Gastrocnemius medialis (tissue), 4 donors: ENCODE measurements around the gene KLRF2. TPM values are rescaled to one million over a fixed set of nuclear protein-coding genes. Genes with fewer than 3 reads are reported as not detected.

Experiments
- ATAC-seq, 2 donors: fragments of 150-250 bp; one replicate each; pipeline ENCODE4 v1.9.1; 2016
- DNase-seq, 2 donors: peaks; one replicate each; pipeline ENCODE4 v3.0.0-alpha.2; 2019
- H3K27ac ChIP-seq, 4 donors: fragments of 200-600 bp; sonication (generic); 1 replicate in 1 of 4; 2 replicates in 3 of 4; pipeline ENCODE4 v1.5.1; 2016 to 2018; ENCODE audit warnings: mild to moderate bottlenecking in 2 of 4, moderate library complexity in 1 of 4
- H3K27me3 ChIP-seq, 3 donors: fragments of 200-600 bp; sonication (generic) in 2 of 3; 1 replicate in 1 of 3; 2 replicates in 2 of 3; pipeline versions ENCODE4 v1.5.1 to v1.6.0; 2016 to 2019; ENCODE audit warnings: mild to moderate bottlenecking in 1 of 3, moderate library complexity in 1 of 3
- H3K36me3 ChIP-seq, 2 donors: fragments of 200-600 bp; sonication (generic) in 1 of 2; one replicate each; pipeline ENCODE4 v1.5.1; 2017 to 2018
- H3K4me1 ChIP-seq, 2 donors: fragments of 200-600 bp; sonication (generic) in 1 of 2; one replicate each; pipeline ENCODE4 v1.5.1; 2016 to 2017; ENCODE audit warnings: mild to moderate bottlenecking in 2 of 2
- H3K4me3 ChIP-seq, 4 donors: fragments of 200-600 bp; sonication (generic) in 3 of 4; 1 replicate in 1 of 4; 2 replicates in 3 of 4; pipeline ENCODE4 v1.5.1; 2016 to 2019; ENCODE audit warnings: mild to moderate bottlenecking in 2 of 4
- H3K9me3 ChIP-seq, 3 donors: fragments of 200-600 bp; sonication (generic) in 2 of 3; 1 replicate in 1 of 3; 2 replicates in 2 of 3; pipeline ENCODE4 v1.5.1; 2016 to 2019
- POLR2A ChIP-seq, 2 donors: fragments of 450-650 bp; IDR thresholded peaks; one replicate each; pipeline ENCODE4 v1.6.1; 2017; ENCODE audit warnings: antibody characterized with exemption in 2 of 2, mild to moderate bottlenecking in 2 of 2, moderate library complexity in 2 of 2
- in situ Hi-C, 4 donors: fragments of 200-750 bp; cut with MboI; loops; one replicate each; pipeline versions ENCODE4 v1.15.0 to v1.8.0; 2017; ENCODE audit warnings: low sequenced_read_pairs in 4 of 4
- intact Hi-C: fragments of 100-400 bp; cut with DNase I; formaldehyde crosslinking; loops from one replicate; pipeline ENCODE4 v1.15.1; 2023; ENCODE audit warnings: low total_unique reads
- total RNA-seq, 4 donors: library from RNA; depleted of rRNA; stranded (reverse); fragments of >200 nt; gene quantifications; one replicate each; pipeline versions ENCODE4 v1.1.0 to v1.2.3, GENCODE V29; 2016
- TF ChIP-seq, protein P1 (sequence below), 5 experiments: fragments of 450-650 bp in 3 of 5; fragments of 200-600 bp in 2 of 5; sonication (generic) in 2 of 5; IDR thresholded peaks in 4 of 5; conservative IDR thresholded peaks in 1 of 5; 1 replicate in 4 of 5; 2 replicates in 1 of 5; pipeline ENCODE4 v1.5.1; 2016 to 2019; ENCODE audit warnings: antibody characterized with exemption in 5 of 5, mild to moderate bottlenecking in 3 of 5, moderate library complexity in 3 of 5

The KLRF2 gene
- total RNA-seq, 4 donors from 2014 or later = not detected

DNA sequence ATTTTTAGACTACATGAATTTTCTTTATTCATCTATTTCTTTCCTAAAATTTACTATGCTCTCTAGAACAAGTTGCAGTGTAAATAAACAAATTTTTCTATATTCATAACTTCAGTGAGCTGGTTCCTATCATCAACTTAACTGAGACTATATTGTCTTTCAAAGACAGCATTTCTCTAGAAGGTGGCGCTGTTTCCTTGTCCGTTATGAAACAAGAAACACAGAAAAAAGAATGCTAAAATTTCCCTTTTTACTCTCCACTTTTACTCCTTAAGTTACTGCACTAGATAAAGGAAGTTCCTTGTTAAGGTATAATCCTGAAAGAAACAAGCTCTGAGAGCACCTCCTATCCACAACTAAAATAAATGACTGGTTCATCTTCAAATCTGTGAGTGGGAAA lies 59.1 kb downstream of the KLRF2 start:
- in situ Hi-C loops = no loop called here
- intact Hi-C loops = no loop called here

DNA sequence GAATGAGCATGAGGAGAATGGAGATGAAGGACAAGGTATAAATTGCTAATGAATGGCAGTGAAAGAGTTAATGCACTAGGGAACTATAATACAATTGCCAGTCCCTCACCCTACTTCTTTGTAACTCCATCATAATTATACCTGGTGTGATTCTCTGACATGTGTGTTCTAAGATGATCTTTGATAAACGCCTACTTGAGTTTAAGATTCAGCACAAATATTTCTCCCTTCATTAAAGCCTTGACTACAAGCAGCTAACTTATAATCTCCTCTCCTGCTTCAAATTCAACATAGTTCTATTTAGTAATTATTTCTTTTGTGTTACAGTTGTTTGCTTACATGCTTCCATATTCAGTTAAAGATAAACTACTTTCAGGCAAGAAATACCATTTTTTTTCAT lies 60.5 kb downstream of the KLRF2 start:
- ATAC-seq (no peak), DNase-seq (no peak)
- no peak overlapping the region for H3K27ac ChIP-seq
- TF ChIP-seq POLR2A (IDR thresholded peaks at IDR 0.05) = no peak
- TF ChIP-seq, protein P1, sequence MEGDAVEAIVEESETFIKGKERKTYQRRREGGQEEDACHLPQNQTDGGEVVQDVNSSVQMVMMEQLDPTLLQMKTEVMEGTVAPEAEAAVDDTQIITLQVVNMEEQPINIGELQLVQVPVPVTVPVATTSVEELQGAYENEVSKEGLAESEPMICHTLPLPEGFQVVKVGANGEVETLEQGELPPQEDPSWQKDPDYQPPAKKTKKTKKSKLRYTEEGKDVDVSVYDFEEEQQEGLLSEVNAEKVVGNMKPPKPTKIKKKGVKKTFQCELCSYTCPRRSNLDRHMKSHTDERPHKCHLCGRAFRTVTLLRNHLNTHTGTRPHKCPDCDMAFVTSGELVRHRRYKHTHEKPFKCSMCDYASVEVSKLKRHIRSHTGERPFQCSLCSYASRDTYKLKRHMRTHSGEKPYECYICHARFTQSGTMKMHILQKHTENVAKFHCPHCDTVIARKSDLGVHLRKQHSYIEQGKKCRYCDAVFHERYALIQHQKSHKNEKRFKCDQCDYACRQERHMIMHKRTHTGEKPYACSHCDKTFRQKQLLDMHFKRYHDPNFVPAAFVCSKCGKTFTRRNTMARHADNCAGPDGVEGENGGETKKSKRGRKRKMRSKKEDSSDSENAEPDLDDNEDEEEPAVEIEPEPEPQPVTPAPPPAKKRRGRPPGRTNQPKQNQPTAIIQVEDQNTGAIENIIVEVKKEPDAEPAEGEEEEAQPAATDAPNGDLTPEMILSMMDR (IDR thresholded peaks at IDR 0.05 in 4 of 5, conservative IDR thresholded peaks at IDR 0.05 in 1 of 5) = no peak
- H3K9me3 ChIP-seq = no peaks in the 10 kb centered on the region
- peaks cover 0 to 3% (median 0%) of the 10 kb centered on the region in 3 donors for H3K27me3 ChIP-seq
- in situ Hi-C loops = no loop called here
- intact Hi-C loops = no loop called here
- H3K4me1 ChIP-seq = no peaks in the 10 kb centered on the region
- H3K36me3 ChIP-seq = no peaks in the 10 kb centered on the region
- H3K4me3 ChIP-seq = no peak overlapping the region

More for the DNA sequence above, 59.1 kb downstream of the KLRF2 start:
- no peak for TF ChIP-seq POLR2A (IDR thresholded peaks at IDR 0.05)
- TF ChIP-seq, protein P1 (IDR thresholded peaks at IDR 0.05 in 4 of 5, conservative IDR thresholded peaks at IDR 0.05 in 1 of 5) = no peak
- DNase-seq (no peak), ATAC-seq (no peak)
- Histone ChIP-seq H3K36me3 (no peaks in the 10 kb centered on the region), H3K9me3 (no peaks in the 10 kb centered on the region), H3K27ac (no peak overlapping the region), H3K27me3 (peaks cover 0 to 3% (median 0%) of the 10 kb centered on the region in 3 donors), H3K4me3 (no peak overlapping the region), H3K4me1 (no peaks in the 10 kb centered on the region)

DNA sequence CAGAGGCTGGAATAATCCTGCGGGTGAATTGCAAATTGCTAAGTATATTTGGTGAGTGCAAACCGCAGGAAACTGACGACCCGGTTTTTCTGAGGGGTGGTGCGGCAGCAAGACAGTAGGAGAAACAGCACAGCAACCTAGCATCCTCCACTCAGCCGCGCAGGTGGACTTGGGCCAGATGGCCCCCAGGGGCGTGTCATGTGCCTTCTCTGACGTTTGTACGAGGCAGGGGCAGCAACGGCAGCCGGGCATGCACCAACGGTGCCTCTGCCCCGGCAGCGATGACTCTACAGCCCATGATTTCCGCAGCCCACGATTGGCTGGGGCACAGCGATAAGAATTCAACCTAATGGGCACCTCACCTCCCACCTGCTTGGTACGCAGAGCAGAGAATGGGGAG lies 62.0 kb downstream of the KLRF2 start:
- intact Hi-C loops = no loop called here
- H3K4me1 ChIP-seq = no peaks in the 10 kb centered on the region
- no peak for ATAC-seq
- TF ChIP-seq, protein P1 (IDR thresholded peaks at IDR 0.05 in 4 of 5, conservative IDR thresholded peaks at IDR 0.05 in 1 of 5) = no peak
- no peak for TF ChIP-seq POLR2A (IDR thresholded peaks at IDR 0.05)
- H3K27me3 ChIP-seq = peaks cover 0 to 2% (median 0%) of the 10 kb centered on the region in 3 donors
- H3K36me3 ChIP-seq = no peaks in the 10 kb centered on the region
- H3K27ac ChIP-seq = no peak overlapping the region
- in situ Hi-C loops = no loop called here
- no peaks in the 10 kb centered on the region for H3K9me3 ChIP-seq
- no peak overlapping the region for H3K4me3 ChIP-seq
- no peak for DNase-seq

DNA sequence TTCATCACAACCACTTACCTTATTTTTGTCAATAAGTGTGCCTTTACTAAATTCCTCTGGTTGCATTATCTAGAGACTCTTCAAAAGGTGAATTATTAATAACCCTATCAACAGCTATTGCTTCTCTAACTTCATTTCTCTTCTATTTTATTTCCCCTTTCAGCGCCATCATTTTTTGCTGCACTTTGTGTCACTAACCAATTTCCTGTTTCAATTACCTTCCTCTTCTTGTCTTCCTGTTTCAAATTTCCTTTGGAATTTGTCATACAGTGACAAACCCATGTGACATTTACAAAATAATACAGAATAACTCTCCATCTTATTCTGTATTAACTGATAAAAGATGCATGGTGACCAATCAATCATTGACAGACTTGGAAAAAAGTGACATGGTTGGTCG lies 63.1 kb downstream of the KLRF2 start:
- intact Hi-C loops (no loop called here), in situ Hi-C loops (no loop called here)
- Histone ChIP-seq H3K27ac (no peak overlapping the region), H3K4me3 (no peak overlapping the region), H3K9me3 (no peaks in the 10 kb centered on the region), H3K27me3 (no peaks in the 10 kb centered on the region), H3K4me1 (no peaks in the 10 kb centered on the region), H3K36me3 (no peaks in the 10 kb centered on the region)
- no peak for ATAC-seq
- no peak for DNase-seq
- TF ChIP-seq, protein P1 (IDR thresholded peaks at IDR 0.05 in 4 of 5, conservative IDR thresholded peaks at IDR 0.05 in 1 of 5) = no peak
- no peak for TF ChIP-seq POLR2A (IDR thresholded peaks at IDR 0.05)

Other genes starting within 250 kb of the KLRF2 start
- gene CLEC2D, start 211.8 kb upstream of the KLRF2 start, total RNA-seq = 1 to 10 TPM in 1 of 4 donors, under 1 TPM in 3; 0.29 to 2.1 (median 0.58) TPM
- not detected for gene CLECL1, start 148.4 kb upstream of the KLRF2 start, total RNA-seq
- gene CD69, start 120.6 kb upstream of the KLRF2 start, total RNA-seq = under 1 TPM in 3 of 4 donors, not detected in 1; 0.41 to 0.72 (median 0.51) TPM
- gene KLRF1, start 54.0 kb upstream of the KLRF2 start, total RNA-seq = not detected
- 10 to 100 TPM in 2 of 4 donors, 1 to 10 TPM in 2; 3.1 to 14.4 (median 10.7) TPM for gene CLEC2B, start 12.1 kb upstream of the KLRF2 start, total RNA-seq
- gene CLEC2A, start 50.9 kb downstream of the KLRF2 start, total RNA-seq = not detected
- gene CLEC12A, start 89.9 kb downstream of the KLRF2 start, total RNA-seq = under 1 TPM in 2 of 4 donors, not detected in 2; 0.49 to 0.98 TPM
- under 1 TPM in 1 of 4 donors, not detected in 3; 0.53 TPM for gene CLEC1B, start 117.6 kb downstream of the KLRF2 start, total RNA-seq
- not detected for gene CLEC12B, start 129.1 kb downstream of the KLRF2 start, total RNA-seq
- not detected for gene CLEC9A, start 149.2 kb downstream of the KLRF2 start, total RNA-seq
- gene CLEC1A, start 217.5 kb downstream of the KLRF2 start, total RNA-seq = 1 to 10 TPM in 3 of 4 donors, under 1 TPM in 1; 1.00 to 3.6 (median 1.6) TPM
- 10 to 100 TPM in 1 of 4 donors, 1 to 10 TPM in 3; 1.1 to 40.7 (median 3.6) TPM for gene CLEC7A, start 248.7 kb downstream of the KLRF2 start, total RNA-seq